Endodermal cell (in vitro differentiated cells): Measurements from ENCODE around the gene FBRSL1. TPM values are rescaled to one million over a fixed set of nuclear protein-coding genes. Genes with fewer than 3 reads are reported as not detected.

Source experiments
- DNase-seq: peaks from one replicate; pipeline ENCODE4 v3.0.0-alpha.2; 2017
- H3K27ac ChIP-seq: 2 replicates; pipeline ENCODE4 v1.5.1; 2013; ENCODE audit warnings: mild to moderate bottlenecking, low read depth, low read length, moderate library complexity
- H3K27me3 ChIP-seq: 2 replicates; pipeline ENCODE4 v1.6.1; 2013; ENCODE audit warnings: mild to moderate bottlenecking, low read length, moderate library complexity; ENCODE audit not compliant: insufficient read depth, control insufficient read depth, poor library complexity, severe bottlenecking
- H3K36me3 ChIP-seq: 2 replicates; pipeline ENCODE4 v1.7.0; 2013; ENCODE audit warnings: mild to moderate bottlenecking, low read length, moderate library complexity; ENCODE audit not compliant: control insufficient read depth, insufficient read depth
- H3K4me1 ChIP-seq: one replicate; pipeline ENCODE4 v1.7.0; 2013; ENCODE audit warnings: low read length; ENCODE audit not compliant: control insufficient read depth, insufficient read depth
- H3K4me3 ChIP-seq: 2 replicates; pipeline ENCODE4 v1.5.1; 2013; ENCODE audit warnings: mild to moderate bottlenecking, low read length, moderate library complexity
- H3K9ac ChIP-seq: 2 replicates; pipeline ENCODE4 v1.6.1; 2013; ENCODE audit warnings: mild to moderate bottlenecking, low read length, moderate library complexity; ENCODE audit not compliant: poor library complexity, severe bottlenecking; ENCODE audit errors: extremely low read depth
- H3K9me3 ChIP-seq: 2 replicates; pipeline ENCODE4 v1.6.1; 2013; ENCODE audit warnings: mild to moderate bottlenecking, low read length, moderate library complexity; ENCODE audit not compliant: control insufficient read depth
- H3K27ac Mint-ChIP-seq: 2 replicates; pipeline ENCODE4 v1.8.0; 2020; ENCODE audit warnings: mixed read lengths
- H3K27me3 Mint-ChIP-seq: 2 replicates; pipeline ENCODE4 v1.8.0; 2021; ENCODE audit warnings: mild to moderate bottlenecking, mixed read lengths; ENCODE audit not compliant: insufficient read depth
- H3K36me3 Mint-ChIP-seq: 2 replicates; pipeline ENCODE4 v1.8.0; 2020; ENCODE audit warnings: low read depth, mixed read lengths
- H3K4me1 Mint-ChIP-seq: 2 replicates; pipeline ENCODE4 v1.8.0; 2020; ENCODE audit warnings: mixed read lengths
- H3K4me3 Mint-ChIP-seq: 2 replicates; pipeline ENCODE4 v1.8.0; 2020; ENCODE audit warnings: mild to moderate bottlenecking, moderate library complexity, mixed read lengths
- H3K9me3 Mint-ChIP-seq: 2 replicates; pipeline ENCODE4 v1.8.0; 2020; ENCODE audit warnings: mild to moderate bottlenecking, mixed read lengths
- CTCF ChIP-seq: fragments of 200-600 bp; sonication (generic); conservative IDR thresholded peaks from 2 replicates; pipeline ENCODE4 v1.5.0; 2021; ENCODE audit warnings: antibody characterized with exemption, mild to moderate bottlenecking
- WGBS, 2 experiments: methylation state at CpG; one replicate each; pipeline versions ENCODE4 v1.1.5 to v1.1.7; 2013; ENCODE audit warnings: missing lambda C conversion rate in 2 of 2, mixed read lengths in 1 of 2; ENCODE audit not compliant: insufficient coverage in 1 of 2, insufficient read length in 1 of 2; 5-methylcytosine and 5-hydroxymethylcytosine counted together
- total RNA-seq, 2 donors: library from RNA; stranded (reverse); fragmentation: NEBNext Ultra II Directional in 1 of 2; extraction: Animal tissue kit (Norgen Biotek cat#: 25700) in 1 of 2; gene quantifications; 2 replicates in 1 of 2; 3 replicates in 1 of 2; pipeline ENCODE4 v1.2.1, GENCODE V29; 2021

FBRSL1 gene
- total RNA-seq, 2 donors from 2014 or later, result 74.9 to 92.3 TPM

- peak; percentile 93 for DNase-seq
- Mint-ChIP-seq H3K4me3 (peak overlapping the region; percentile 52), H3K4me1 (peaks cover 2% of the 10 kb centered on the region), H3K27ac (no peak overlapping the region), H3K27me3 (peaks cover 68% of the 10 kb centered on the region), H3K36me3 (peaks cover 3% of the 10 kb centered on the region), H3K9me3 (no peaks in the 10 kb centered on the region)
- Histone ChIP-seq H3K9me3 (no peaks in the 10 kb centered on the region), H3K27me3 (peaks cover 34% of the 10 kb centered on the region), H3K4me3 (no peak overlapping the region), H3K4me1 (no peaks in the 10 kb centered on the region), H3K27ac (no peak overlapping the region), H3K36me3 (no peaks in the 10 kb centered on the region), H3K9ac (no peak overlapping the region)
- TF ChIP-seq CTCF, result no peak
- 48 to 52% methylated on average over 20 to 43 of the region's 43 CpGs for WGBS, 2 experiments
Observed at GRCh38 chr12:132550014-132550802, 60.3 kb downstream of the FBRSL1 start.

- no peak overlapping the region for H3K4me3 ChIP-seq
- TF ChIP-seq CTCF, result no peak
- peak overlapping the region; percentile 52 for H3K4me3 Mint-ChIP-seq
Observed at GRCh38 chr12:132550830-132551640, 61.1 kb downstream of the FBRSL1 start.

GRCh38 chr12:132551641-132552031 lies 61.7 kb downstream of the FBRSL1 start:
- no peak for DNase-seq
- Mint-ChIP-seq H3K27ac (no peak overlapping the region), H3K36me3 (peaks cover 3% of the 10 kb centered on the region), H3K27me3 (peaks cover 65% of the 10 kb centered on the region), H3K4me3 (no peak overlapping the region), H3K9me3 (no peaks in the 10 kb centered on the region), H3K4me1 (peaks cover 2% of the 10 kb centered on the region)
- Histone ChIP-seq H3K4me1 (no peaks in the 10 kb centered on the region), H3K4me3 (no peak overlapping the region), H3K27me3 (peaks cover 26% of the 10 kb centered on the region), H3K9me3 (no peaks in the 10 kb centered on the region), H3K27ac (no peak overlapping the region), H3K9ac (no peak overlapping the region), H3K36me3 (no peaks in the 10 kb centered on the region)
- 91 to 93% methylated on average over 8 to 16 of the region's 16 CpGs for WGBS, 2 experiments
- no peak for TF ChIP-seq CTCF

More at GRCh38 chr12:132550830-132551640, 61.1 kb downstream of the FBRSL1 start:
- Mint-ChIP-seq H3K9me3 (no peaks in the 10 kb centered on the region), H3K36me3 (peaks cover 3% of the 10 kb centered on the region), H3K4me1 (peaks cover 2% of the 10 kb centered on the region), H3K27me3 (peaks cover 64% of the 10 kb centered on the region), H3K27ac (no peak overlapping the region)
- H3K4me1 ChIP-seq, result no peaks in the 10 kb centered on the region
- peaks cover 26% of the 10 kb centered on the region for H3K27me3 ChIP-seq
- H3K27ac ChIP-seq, result no peak overlapping the region
- no peaks in the 10 kb centered on the region for H3K9me3 ChIP-seq
- DNase-seq, result no peak
- H3K36me3 ChIP-seq, result no peaks in the 10 kb centered on the region
- WGBS, 2 experiments, result 90 to 91% methylated on average over 24 to 30 of the region's 30 CpGs
- no peak overlapping the region for H3K9ac ChIP-seq
